NCI-H2029 treated with DMSO at 0.1 percent for 48 hours (cell line): ENCODE measurements around the gene EML2.

ENCODE experiments used
- DNase-seq: peaks from one replicate; lab custom pipeline; 2025; lab: John Stamatoyannopoulos, UW

The EML2 gene

DNA sequence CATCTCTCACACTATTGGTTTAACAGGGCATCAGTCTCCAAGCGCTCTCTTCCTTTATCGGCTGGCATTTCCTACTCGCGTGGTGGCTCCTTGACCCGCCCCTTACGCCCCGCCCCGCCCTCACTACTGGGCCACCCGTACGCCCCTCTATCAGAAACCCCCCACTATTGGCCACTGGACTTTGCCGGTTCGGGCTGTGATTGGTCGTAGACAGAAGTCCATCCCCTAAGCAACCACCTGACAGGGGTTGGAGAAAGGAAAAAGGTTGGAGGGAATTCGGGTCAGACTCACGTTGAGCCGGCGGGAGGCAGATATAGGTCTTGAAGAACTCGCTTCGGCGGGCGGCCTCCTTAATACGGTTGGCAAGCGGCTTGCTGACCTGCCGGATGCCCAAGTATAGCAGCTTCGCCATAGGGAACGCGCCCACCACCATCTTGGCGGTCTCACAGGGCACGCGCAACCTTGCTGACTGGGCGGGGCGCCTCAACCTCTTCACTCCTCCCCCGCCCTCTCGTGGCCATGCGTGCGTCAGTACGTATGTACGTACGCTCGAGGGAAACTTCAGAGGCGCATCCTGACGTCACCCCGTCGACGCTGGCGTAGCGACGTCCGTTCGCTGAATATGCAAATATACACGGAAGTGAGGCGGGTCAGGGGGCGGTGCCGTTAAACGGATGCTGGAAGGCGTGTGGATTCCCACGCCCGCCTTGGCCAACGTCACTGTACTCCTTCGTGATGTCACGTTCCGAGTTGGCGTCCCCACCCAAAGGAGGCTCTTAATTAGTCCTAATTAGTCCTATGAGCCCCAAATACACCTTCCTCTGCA, 54.7 kb downstream of the EML2 start, which contains the start of gene OPA3:
Gene OPA3, minus strand, starts transcription at position 471 of the 826 bp plus-strand sequence. Its CDS starts 38 bp downstream, at position 433.
- peak; percentile 99 for DNase-seq

DNA sequence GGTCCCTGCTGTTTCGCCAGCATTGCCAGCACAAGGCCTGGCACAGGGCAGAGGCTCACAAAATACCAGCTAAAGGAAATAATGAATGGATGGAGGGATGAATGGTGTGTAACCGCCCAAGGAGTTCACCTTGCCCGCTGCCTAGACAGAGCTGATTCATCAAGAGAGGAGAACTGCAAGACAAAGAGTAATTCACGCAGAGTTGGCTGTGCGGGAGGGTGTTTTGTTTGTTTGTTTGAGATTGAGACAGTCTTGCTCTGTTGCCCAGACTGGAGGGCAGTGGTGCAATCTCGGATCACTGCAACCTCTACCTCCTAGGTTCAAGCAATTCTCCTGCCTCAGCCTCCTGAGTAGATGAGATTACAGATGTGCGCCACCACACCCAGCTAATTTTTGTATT, 57.6 kb downstream of the EML2 start:
- DNase-seq = no peak

DNA sequence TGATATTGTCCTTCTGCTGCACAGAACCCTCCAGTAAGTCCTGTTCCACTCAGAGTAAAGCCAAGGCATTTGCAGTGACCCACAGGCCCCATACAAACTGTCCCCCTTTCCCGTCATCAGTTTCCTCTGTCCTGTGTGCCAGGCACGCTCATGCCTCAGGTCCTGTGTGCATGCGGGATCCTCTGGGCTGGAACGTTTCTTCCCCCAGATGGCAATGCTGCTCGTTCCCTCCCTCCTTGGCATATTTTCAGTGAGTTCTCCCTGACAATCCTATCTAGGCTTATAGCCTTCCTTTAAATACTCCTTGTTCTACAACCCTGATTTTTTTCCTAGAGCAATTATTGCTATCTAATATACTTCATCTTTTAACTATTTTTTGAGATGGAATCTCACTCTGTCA, 60.3 kb downstream of the EML2 start:
- no peak for DNase-seq

DNA sequence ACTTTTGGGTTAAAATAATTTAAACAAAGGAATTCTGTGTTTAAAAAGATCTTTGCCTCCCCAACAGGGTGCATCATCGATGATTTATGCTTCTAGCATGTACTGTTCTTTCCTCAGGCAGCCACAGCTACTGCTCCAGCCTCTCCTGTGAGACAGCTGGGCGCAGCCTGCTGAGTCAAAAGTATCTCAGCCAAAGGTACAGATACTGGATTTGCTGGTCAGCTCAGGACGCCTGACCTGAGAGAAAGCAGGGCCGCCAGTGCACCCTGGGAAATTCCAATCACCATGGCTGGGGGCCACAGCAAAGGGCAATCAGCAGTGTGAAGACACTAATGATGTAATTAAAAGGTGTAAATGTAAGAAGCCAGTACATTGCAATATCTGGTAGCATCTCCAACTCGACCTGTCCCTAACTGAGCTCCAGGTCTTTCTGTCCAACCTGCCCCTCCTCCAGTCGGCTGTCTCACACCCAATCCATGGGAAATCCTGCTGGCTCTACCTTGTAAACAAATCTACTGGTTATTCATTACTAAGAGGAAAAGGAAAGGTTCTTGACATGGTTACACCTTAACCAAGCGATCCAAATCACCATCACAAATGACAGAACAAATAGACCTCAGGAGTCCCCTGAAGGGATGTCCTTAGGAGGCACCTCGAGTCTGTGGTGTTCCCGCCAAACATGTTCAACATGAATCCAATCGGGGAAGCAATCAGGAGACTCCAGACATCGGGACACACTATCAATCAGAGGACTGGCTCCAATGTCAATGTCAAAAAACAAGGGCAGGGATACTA, 61.9 kb downstream of the EML2 start:
- no peak for DNase-seq

DNA sequence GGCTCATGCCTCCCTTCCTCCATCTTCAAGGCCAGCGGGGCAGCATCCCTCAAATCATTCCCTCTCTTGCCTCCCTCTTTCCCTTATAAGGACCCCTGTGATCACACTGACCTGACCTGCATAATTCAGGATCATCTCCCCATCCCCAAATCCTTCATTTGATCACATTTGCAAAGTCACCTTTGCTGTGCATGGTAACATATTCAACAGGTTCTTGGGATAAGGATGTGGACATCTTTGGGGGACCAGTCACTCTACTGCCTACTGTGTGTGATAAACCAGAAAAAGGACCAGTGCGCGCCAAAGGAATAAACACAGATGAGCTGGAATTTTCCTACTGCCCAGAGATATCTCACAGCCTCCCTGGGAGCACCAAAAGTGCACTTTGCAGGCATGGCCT, 62.5 kb downstream of the EML2 start:
- no peak for DNase-seq

DNA sequence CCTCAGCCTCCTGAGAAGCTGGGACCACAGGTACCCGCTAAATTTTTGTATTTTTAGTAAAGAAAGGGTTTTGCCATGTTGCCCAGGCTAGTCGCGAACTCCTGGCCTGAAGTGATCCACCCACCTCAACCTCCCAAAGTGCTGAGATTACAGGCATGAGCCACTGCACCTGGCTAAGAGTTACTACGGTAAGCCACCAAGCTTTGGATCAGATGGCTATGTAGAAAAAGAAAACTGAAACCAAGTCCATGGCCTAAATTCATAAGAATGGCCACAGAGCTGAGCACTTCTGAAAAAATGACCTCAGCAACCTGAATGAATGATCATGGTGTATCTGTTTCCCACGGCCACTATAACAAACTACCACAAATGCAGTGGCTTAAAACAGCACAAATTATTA, 64.0 kb downstream of the EML2 start:
- DNase-seq = no peak

DNA sequence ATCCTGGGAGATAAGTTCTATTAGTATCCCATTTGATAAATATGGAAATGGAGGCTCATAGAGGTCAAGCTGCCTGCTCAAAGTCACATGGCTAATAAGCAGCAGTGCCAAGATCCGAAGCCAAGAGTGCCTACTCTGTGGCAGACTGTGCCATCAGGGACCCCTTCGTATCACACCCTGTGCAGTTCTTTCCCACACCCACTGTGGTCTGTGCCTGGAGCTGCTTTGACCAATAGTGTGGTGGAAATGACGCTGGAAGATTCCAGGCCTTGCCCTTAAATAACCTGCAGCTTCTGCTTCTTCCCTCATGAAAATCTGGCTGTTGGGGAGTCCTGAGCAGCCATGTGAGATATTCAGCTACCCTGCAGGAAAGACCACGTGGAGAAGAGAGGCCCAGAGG, 64.7 kb downstream of the EML2 start:
- no peak for DNase-seq

DNA sequence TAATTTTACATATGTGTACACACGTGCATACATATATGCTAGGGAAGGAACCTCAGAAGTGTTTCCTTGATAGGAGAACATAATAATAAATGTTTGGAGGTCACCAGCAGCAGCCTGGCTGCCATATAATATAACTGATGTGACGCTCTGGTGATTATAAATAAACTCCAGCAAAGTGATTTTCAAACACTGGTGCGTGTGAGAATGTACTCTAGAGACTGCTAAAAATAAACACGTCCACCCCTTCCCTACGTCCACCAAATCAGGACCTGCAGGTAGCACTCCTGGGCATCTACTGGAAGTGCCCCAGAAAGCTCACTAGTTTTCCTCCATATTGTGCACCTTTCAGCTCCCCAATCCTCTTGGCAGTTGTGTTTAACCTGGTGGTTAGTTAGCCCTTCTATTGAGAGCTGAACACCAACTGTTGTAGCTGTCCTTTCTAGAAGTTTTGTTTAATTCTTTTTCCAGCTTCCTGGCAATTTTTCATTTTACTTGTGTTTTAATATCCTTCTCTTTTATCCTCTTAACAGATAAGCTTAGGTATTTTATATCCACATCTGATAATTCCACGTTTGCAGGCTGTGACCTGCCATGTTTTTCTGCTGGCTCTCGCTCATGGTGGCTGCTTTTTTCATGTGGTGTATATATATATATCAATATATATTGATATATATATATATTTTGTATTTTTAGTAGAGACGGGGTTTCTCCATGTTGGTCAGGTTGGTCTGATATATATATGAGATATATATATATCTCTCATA, 67.6 kb downstream of the EML2 start:
- no peak for DNase-seq

DNA sequence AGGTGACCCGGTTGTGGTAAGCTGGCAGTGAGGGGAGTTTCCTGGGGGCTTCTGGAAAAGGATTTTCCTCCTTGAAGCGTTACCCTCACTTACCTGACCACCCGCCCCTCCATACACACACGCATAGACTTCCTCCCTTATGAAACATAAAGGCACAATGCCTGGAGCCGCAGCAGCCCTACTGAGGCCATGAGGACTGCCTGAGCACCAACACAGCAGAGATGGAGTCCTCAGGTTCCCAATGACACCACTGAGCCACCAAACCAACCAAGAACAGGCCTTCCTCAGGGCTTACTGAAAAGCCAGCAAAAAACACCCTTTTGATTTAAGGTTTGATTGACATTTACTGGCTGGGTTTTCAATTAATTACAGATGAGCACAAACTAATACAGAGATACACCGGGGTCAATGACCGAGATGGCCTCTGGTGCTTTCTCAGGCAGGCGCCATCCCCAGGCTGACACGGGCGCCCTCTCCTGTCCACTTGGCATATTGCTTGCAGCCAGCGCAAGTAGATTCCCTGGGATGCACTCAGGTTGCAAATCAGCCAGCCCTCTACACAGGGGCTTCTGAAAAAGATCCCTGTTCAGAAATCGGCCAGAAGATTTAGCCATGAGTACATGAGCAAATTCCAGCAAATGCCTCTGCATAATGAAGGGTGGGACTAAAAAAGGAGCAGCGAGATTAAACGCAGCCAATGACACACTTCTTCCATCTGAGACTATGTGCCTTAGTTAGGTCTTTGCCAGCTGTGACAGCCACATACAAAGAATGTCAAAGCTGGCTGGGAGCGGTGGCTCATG, 69.4 kb downstream of the EML2 start:
- peak; percentile 3 for DNase-seq

DNA sequence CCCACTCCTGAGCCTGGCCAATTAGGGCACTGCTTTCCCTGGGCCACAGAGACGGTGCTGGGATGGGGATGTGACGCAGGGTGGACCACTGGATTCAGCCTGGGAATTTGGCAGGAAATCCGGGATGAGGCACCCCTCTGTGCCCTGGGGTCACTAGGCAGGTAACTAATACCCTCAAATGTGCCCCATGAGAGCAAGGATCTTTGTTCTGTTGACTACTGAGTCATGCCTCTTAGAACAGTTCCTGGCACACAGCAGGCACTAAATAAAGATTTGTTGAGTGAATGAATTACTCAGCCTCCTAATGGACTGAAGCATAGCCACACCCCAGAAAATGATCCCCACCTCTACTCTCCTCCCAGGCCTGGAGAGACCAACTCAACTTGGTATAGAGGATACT, 70.5 kb downstream of the EML2 start:
- DNase-seq = no peak

DNA sequence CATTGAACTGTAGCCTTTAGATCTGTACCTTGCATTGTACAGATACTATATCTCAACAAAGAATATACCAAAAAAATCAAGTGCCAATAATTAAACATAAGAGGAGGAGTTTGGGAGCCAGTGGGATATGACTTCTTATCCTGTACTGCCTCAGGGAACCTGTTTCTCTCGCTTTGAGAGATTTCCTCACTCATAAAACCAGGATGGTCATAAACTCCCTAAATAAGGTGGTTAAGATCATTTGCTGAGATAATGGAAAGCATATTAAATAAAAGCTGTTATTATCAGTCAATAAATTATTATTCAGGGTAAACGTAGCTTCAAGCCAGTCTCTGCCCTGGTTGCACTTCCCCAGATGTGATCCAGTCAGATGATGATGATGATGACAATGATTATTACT, 71.6 kb downstream of the EML2 start:
- no peak for DNase-seq

DNA sequence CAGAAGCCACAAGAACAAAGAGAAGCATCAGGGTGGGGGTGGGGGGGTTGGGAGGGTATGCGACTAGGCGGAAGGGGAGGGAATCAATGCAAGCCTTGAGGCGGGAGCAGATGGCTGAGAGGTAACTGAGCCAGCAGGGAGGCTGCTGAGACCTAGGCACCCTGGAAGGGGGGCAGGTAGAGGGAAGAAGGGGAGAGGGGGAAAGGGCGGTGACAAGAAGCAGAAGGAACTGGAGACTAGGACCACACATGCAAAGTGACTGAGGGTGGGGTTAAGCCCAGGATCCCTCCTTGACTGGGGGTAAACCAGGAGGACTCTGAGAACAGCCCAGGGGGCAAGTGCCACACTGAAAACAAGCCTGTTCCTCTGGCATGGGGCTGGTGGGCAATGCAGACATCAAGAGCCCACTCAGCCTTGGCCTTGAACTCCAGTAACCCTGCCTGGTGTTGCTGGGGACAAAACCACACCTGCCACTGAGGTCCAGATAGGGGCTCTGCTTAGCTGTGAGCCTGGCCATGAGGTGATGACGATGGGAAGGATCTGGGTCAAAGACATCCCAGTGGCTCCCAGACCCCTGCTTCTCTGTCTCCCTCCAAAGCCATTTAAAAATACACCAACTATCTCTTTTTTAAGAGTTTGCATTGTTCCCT, 74.9 kb downstream of the EML2 start:
- no peak for DNase-seq

DNA sequence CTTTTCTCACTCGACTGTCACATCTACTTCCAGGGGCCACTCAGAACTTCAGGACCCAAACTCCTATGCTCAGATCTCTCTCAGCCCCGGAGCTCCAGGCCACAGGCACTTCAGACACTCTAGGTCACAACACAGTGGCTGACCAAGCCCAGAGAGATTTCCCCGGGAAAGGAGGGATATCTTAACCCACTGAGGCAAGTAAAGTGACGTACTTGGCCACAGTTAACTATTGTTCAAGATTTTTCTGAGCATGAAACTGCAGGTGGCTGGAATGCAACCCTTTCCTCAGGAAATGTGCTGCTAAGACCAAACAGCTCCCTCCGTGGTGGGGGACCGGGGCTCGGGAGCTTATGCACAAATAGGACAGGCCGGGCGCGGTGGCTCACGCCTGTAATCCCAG, 78.5 kb downstream of the EML2 start:
- DNase-seq = no peak

DNA sequence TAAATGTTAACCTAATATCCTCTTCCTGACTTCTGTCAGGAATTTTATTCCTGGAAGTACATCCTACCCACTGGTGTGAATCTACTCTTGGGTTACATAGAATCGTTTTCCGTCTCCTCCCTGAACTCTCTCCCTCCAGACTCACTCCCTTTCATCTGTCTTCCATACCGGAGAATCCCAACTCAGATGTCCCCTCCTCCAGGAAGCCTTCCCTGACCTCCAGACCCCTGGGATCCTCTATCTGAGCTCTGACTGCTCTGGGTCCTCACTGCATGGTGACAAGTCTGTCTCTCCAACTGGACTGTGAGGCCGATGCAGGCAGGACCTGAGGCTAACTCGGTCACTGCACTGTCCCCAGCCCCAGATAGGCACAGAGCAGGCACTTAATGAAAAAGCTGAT, 79.2 kb downstream of the EML2 start:
- no peak for DNase-seq
